A673 (cell line): ENCODE measurements around the gene CDCA7L. TPM values are rescaled to one million over a fixed set of nuclear protein-coding genes. Genes with fewer than 3 reads are reported as not detected.

Source experiments
- BruUV-seq: library from RNA; stranded (reverse); fragments of 400-500 nt; replicated peaks from 2 replicates; lab custom pipeline; 2021; lab: Mats Ljungman, UMichigan
- CTCF ChIA-PET: fragments of 300-600 bp; sonication (Branson Sonifier 250); formaldehyde crosslinking; loops from one replicate; lab custom pipeline; 2022; ENCODE audit warnings: antibody characterized with exemption; lab: Charles Lee
- POLR2A ChIA-PET: fragments of 300-600 bp; sonication (Branson Sonifier 250); formaldehyde crosslinking; loops from one replicate; lab custom pipeline; 2022; ENCODE audit warnings: antibody characterized with exemption; ENCODE audit not compliant: low non-redundant PET; lab: Charles Lee
- DNase-seq: peaks from one replicate; pipeline ENCODE4 v3.0.0-alpha.2; 2015; ENCODE audit warnings: low spot score
- H3K27ac ChIP-seq: fragments of 200-600 bp; sonication (generic); 2 replicates; pipeline ENCODE4 v1.5.1; 2016; ENCODE audit warnings: mixed run types, low read depth, mild to moderate bottlenecking, mixed read lengths, antibody characterized with exemption, low read length; ENCODE audit not compliant: poor library complexity, severe bottlenecking
- H3K27me3 ChIP-seq: fragments of 200-600 bp; sonication (generic); replicated peaks from 2 replicates; pipeline ENCODE4 v1.6.1; 2017; ENCODE audit warnings: mixed run types, low read depth, mild to moderate bottlenecking, mixed read lengths, antibody characterized with exemption, low read length; ENCODE audit not compliant: insufficient read depth, poor library complexity
- H3K36me3 ChIP-seq: fragments of 200-600 bp; sonication (generic); 2 replicates; pipeline ENCODE4 v1.6.1; 2016; ENCODE audit warnings: mixed run types, mild to moderate bottlenecking, mixed read lengths, antibody characterized with exemption, low read length; ENCODE audit not compliant: insufficient read depth, poor library complexity, severe bottlenecking
- H3K4me1 ChIP-seq: fragments of 200-600 bp; sonication (generic); 2 replicates; pipeline ENCODE4 v1.6.1; 2017; ENCODE audit warnings: mixed run types, mild to moderate bottlenecking, mixed read lengths, antibody characterized with exemption, low read length; ENCODE audit not compliant: insufficient read depth, poor library complexity, severe bottlenecking
- H3K4me3 ChIP-seq: fragments of 200-600 bp; sonication (generic); 2 replicates; pipeline ENCODE4 v1.5.1; 2016; ENCODE audit warnings: low read depth, mixed run types, mild to moderate bottlenecking, mixed read lengths, low read length; ENCODE audit not compliant: poor library complexity, severe bottlenecking
- H3K9me3 ChIP-seq: fragments of 200-600 bp; sonication (generic); 2 replicates; pipeline ENCODE4 v1.6.1; 2016; ENCODE audit warnings: mixed run types, low read depth, mild to moderate bottlenecking, mixed read lengths, antibody characterized with exemption, low read length; ENCODE audit not compliant: poor library complexity, severe bottlenecking
- CTCF ChIP-seq: fragments of 300-800, 200-600 bp; sonication (generic); conservative IDR thresholded peaks from 2 replicates; pipeline ENCODE4 v1.5.1; 2017; ENCODE audit warnings: low read depth, mild to moderate bottlenecking, antibody characterized with exemption, low read length, moderate library complexity, mixed read lengths
- EZH2 ChIP-seq: fragments of 200-600 bp; sonication (generic); IDR thresholded peaks from 2 replicates; pipeline ENCODE4 v1.6.1; 2017; ENCODE audit warnings: borderline replicate concordance, low read depth, mild to moderate bottlenecking, mixed read lengths, antibody characterized with exemption, low read length; ENCODE audit not compliant: poor library complexity, severe bottlenecking
- intact Hi-C: fragments of 100-400 bp; cut with micrococcal nuclease; formaldehyde crosslinking; loops from one replicate; pipeline ENCODE4 v1.10.0; 2022; ENCODE audit not compliant: unreplicated experiment
- total RNA-seq: library from RNA; stranded (reverse); gene quantifications from 2 replicates; pipeline ENCODE4 v1.2.3, GENCODE V29; 2021

The CDCA7L gene
- total RNA-seq, 1 experiment from 2014 or later: 89.2 TPM

- no peaks in the 10 kb centered on the region for H3K9me3 ChIP-seq
- POLR2A ChIA-PET: no interaction called here
Observed at GRCh38 chr7:21912305-21912704, 33.4 kb downstream of the CDCA7L start.

GRCh38 chr7:21911341-21911875, 34.3 kb downstream of the CDCA7L start:
- DNase-seq: peak; percentile 97
- ChIA-PET POLR2A (interaction anchor here (0.6 kb wide), 1 partner anchor 43 kb away, joined by 3 read pairs; no protein-coding TSS in a partner anchor), CTCF (interaction anchor here (0.7 to 1.1 kb wide), 2 partner anchors 111 to 144 kb away, joined by 3 to 5 read pairs; no protein-coding TSS in a partner anchor)
- Histone ChIP-seq H3K27ac (peak overlapping the region; percentile 59), H3K4me1 (peaks cover 29% of the 10 kb centered on the region), H3K4me3 (no peak overlapping the region), H3K36me3 (peaks cover 21% of the 10 kb centered on the region), H3K9me3 (no peaks in the 10 kb centered on the region), H3K27me3 (peaks cover 13% of the 10 kb centered on the region)
- BruUV-seq: no TSS peak
- TF ChIP-seq CTCF: no peak
- TF ChIP-seq EZH2: no peak
- intact Hi-C loops: loop anchor here (5.0 kb wide), 2 partner anchors 44 to 139 kb away; no protein-coding TSS in a partner anchor

More at GRCh38 chr7:21912305-21912704, 33.4 kb downstream of the CDCA7L start:
- H3K4me3 ChIP-seq: no peak overlapping the region
- peak overlapping the region; percentile 59 for H3K27ac ChIP-seq
- peaks cover 29% of the 10 kb centered on the region for H3K4me1 ChIP-seq
- TF ChIP-seq CTCF (no peak), EZH2 (no peak)
- BruUV-seq: no TSS peak
- peak; percentile 53 for DNase-seq
- CTCF ChIA-PET: interaction anchor here (1.1 kb wide), 1 partner anchor 145 kb away, joined by 5 read pairs; no protein-coding TSS in a partner anchor
- peaks cover 13% of the 10 kb centered on the region for H3K36me3 ChIP-seq
- intact Hi-C loops: loop anchor here (2.0 to 5.0 kb wide), 3 partner anchors 32 to 140 kb away; partner anchors contain the start of gene CDCA7L
- H3K27me3 ChIP-seq: peaks cover 13% of the 10 kb centered on the region

- H3K27ac ChIP-seq: no peak overlapping the region
- no peaks in the 10 kb centered on the region for H3K9me3 ChIP-seq
- POLR2A ChIA-PET: no interaction called here
- intact Hi-C loops: loop anchor here (5.0 kb wide), 2 partner anchors 43 to 138 kb away; no protein-coding TSS in a partner anchor
- no peak for DNase-seq
- no peak overlapping the region for H3K4me3 ChIP-seq
- CTCF ChIA-PET: no interaction called here
- BruUV-seq: no TSS peak
- TF ChIP-seq CTCF (no peak), EZH2 (no peak)
- H3K36me3 ChIP-seq: peaks cover 32% of the 10 kb centered on the region
- peaks cover 29% of the 10 kb centered on the region for H3K4me1 ChIP-seq
- H3K27me3 ChIP-seq: peaks cover 13% of the 10 kb centered on the region
Observed at GRCh38 chr7:21910253-21910652, 35.4 kb downstream of the CDCA7L start.
